SIG-M5 (cell line): ENCODE measurements around the gene STK38.
"Not testable (repeated sequence)": the region's sequence is repeated elsewhere in the genome, so short reads cannot be mapped to it uniquely, and the experiment has no call there.

Experiments used
- DNase-seq: peaks from one replicate; lab custom pipeline; 2025; lab: John Stamatoyannopoulos, UW

Gene STK38

DNA sequence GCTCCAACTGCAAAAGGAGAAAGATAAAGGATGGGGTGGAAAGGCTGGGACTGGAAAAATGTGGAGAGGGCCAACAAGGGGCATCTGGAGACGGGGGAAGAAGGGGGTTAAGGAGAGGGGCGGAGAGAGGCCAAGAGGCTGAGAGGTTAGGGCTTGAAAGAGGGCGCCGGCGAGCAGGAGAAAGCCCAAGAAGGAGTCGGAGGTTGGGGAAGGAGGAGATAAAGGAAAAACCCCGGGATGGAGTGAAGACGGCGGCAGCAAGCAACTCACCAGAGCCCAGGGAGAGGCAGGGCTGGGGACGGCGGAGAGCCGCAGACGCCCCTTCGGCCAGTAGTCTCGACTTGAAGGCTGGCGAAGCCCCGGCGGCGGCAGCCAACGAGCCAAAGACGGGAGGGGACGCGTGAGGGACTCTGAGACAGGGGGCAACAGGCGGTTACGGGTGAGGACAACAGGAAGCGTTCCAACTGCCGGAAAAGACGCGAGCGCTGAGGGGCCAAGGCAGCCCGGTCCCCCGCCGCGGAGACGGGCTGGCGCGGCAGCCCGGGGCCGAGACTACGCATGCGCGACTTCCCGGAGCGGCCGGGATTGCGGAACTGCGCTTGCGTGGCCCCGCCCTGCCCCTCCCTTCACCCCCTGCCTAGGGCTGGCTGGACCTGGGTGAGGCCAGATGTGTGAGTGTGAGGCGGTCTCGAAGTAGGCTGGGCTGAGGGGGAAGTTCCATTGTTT is at the start of gene STK38:
STK38 (minus strand) TSS at position 560 of the 726 bp plus-strand sequence. CDS start 7,277 bp downstream, outside the sequence.
- DNase-seq: peak; percentile 17

DNA sequence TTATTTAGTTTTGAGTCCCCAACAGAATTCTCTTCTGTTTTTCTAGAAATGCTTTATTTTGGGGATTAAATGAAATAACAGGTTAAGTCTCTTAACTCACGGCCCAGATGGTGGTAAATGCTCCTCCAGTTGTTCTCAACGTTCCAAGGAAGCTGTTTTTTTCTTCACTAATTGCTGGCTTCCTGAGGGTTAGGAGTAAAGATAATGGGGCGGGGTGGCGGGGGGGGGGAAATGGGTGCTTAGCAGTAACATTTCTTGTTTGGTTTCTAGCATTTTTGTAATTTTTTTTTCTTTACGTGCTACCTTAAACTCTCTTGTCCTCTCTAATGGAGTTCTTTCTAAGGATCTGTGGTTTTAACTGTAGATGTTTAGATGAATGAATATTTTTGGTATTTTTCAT is 49.1 kb upstream of the STK38 start:
- DNase-seq: no peak

DNA sequence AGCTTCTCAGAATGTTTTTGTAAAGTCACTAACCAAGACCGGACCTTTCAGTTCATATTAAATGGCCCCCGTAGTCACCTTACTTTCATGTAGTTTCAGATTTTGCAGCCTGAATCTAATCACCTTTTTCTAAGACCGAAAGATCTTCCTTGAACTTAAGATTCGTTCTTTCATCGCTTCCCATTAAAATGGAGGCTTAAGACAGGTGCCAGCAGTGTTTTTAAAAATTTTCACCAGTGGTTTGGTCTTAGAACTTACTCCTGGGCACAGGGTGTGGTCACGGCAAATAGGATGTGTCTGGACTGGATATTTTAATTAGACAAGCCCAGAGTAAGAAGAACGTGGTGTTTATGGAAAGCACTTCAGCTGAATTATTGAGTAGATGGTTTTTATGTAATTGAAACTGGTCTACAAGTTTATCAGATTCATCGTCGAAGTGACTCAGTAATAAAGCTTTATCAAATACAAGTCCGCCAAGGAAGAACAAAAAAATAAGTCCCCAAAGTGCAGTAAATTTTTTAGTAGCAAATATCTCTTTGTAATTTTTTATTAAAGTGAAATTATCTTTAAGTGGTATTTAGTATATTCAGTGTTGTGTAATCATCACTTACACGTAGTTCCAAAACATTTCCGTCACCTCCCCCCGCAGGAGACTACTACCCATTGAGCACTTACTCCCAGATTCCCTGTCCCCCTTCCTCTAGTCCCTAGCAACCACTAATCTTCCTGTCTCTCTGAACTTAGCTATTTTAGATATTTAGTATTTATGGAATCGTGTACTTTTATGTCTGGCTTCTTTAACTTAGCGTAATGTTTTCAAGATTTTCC is 47.8 kb upstream of the STK38 start:
- no peak for DNase-seq

GRCh38 chr6:36594029-36594815 is 46.9 kb upstream of the STK38 start, which contains the start of gene SRSF3:
TSS of gene SRSF3 (plus strand) at chr6:36594362. CDS start at chr6:36596763, 2,401 bp downstream.
- peak; percentile 81 for DNase-seq

DNA sequence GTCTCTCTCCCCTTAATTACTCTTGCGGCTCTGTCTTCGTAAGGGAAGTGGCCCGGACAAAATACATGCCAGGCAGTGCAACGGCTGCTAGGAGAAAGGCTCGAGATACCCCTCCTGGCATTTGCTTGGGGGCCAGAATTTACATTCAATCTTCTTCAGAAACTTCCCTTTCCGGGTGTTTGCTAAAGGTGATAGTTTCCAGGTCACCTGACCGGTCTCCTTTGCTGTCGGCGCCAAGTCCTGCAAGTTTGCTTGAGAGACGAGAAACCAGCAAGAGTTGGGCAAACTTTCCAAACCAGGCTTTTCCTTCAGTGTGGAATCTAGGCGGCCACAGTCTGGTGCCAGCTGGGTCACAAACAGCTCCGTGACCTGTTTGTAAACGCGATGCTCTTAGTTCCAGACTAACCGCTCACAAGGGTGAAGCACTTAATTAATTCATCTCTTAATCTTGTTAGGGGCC is 46.3 kb upstream of the STK38 start:
- no peak for DNase-seq

- no peak for DNase-seq
These were observed 45.0 kb upstream of the STK38 start for GRCh38 chr6:36592221-36592655.

- no peak for DNase-seq
These were observed 43.0 kb upstream of the STK38 start for GRCh38 chr6:36590237-36590636.

- not testable (repeated sequence) for DNase-seq
These were observed 41.7 kb upstream of the STK38 start for GRCh38 chr6:36589025-36589400.

DNA sequence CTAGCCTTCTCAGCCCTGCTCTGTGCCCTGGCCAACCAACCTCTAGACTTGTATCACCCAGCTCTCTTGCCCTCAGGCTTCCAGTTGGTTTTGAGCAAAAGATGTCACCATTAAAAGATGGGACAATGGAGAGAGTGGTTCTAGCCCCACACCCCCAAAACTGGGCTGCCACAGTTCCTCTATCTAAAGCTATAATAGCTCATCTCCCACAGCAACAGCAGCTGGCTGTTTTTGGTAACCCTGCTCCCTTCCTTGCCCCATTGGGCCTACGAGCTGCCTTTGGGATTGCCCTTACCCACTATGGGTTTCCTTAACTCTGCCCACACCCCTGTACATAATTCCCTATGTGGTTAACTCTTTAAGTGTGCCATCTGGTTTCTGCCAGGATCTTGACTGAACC is 39.3 kb upstream of the STK38 start:
- DNase-seq: no peak

- no peak for DNase-seq
These were observed 34.4 kb upstream of the STK38 start for GRCh38 chr6:36581716-36582115.

DNA sequence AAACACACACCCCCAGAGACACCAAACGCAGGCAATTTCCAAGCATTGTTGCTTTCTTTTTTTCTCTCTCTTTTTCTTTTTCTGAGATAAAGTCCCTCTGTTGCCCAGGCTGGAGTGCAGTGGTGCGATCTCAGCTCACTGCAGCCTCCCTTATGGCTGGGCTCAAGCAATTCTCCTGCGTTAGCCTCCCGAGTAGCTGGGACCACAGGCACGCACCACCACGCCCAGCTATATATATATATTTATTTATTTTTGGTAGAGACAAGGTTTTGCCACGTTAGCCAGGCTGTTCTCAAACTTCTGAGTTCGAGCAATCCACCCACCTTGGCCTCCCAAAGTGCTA is 32.9 kb upstream of the STK38 start:
- DNase-seq: no peak

DNA sequence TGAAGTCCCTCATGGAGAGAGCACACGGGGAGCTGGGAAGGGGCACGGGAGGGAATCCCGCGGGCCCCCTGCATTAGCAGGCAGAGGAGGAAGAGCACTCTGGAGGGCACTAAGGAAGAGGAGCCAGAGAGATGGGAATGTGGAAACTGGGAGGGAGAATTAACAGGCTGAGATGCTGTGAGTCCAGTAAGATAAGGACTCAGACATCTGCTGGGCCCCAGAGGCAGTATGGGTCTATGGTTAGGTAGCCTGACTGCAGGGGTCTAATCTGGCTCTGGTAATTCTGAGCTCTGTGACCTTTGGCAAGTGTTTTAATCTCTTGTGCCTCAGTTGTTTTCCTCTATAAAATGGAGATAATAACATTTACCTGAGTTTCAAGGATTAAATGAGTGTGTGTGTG is 31.2 kb upstream of the STK38 start:
- DNase-seq: no peak

DNA sequence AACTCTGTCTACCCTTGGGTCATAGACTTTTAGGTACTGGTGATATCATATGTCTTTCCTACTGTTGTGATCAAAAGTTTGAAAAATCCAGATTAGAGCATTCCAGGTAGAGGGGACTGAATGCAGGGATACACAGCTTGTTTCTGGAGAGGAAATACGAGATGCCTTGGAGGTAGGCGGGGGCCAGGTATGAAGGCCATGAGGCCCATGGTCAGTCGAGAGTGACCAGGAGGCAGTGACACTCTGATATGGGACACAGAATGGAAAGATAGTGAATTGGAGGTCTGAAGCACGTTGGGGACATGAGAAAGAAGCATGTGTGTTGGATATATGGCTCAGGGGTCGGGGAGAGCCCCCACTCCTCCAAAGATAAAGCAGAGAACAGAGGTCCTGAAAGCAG is 30.8 kb upstream of the STK38 start:
- DNase-seq: no peak

DNA sequence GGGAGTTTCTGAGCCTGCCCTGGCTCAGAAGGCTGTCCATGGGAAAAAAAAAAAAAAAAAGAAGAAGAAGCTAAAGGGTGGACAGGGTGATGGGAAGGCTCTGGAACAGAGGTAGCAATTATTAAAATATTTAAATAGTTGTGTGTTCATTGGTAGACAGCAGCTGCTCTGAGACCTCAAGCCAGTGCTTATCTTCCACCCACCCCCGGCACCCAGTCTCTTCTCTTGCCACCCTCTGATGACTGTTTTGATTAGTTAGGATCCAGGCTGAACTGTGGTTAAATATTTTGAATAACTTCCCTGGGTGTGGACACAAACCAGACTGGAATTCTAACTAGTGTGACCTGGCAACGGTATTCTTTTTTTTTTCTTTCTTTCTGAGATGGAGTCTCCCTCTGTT is 30.0 kb upstream of the STK38 start:
- no peak for DNase-seq

GRCh38 chr6:36576578-36576977 is 29.3 kb upstream of the STK38 start:
- no peak for DNase-seq

DNA sequence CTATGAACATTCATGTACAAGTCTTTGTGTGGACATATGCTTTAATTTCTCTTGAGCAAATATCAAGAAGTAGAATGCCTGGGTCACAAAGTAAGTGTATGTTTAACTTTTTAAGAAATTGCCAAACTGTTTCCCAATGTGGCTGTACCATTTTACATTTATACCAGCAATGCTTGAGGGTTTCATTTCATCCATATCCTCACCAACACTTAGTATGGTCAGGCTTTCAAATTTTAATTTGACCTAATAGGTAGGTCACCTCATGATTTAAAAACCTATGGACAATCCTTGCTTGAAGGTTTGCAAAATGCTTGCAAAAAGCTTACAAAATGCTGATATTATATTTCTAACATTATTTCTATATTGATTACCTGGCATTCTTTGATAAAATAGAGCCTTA is 27.4 kb upstream of the STK38 start:
- DNase-seq: no peak

GRCh38 chr6:36572353-36573311 is 25.4 kb upstream of the STK38 start:
- DNase-seq: not testable (repeated sequence)

DNA sequence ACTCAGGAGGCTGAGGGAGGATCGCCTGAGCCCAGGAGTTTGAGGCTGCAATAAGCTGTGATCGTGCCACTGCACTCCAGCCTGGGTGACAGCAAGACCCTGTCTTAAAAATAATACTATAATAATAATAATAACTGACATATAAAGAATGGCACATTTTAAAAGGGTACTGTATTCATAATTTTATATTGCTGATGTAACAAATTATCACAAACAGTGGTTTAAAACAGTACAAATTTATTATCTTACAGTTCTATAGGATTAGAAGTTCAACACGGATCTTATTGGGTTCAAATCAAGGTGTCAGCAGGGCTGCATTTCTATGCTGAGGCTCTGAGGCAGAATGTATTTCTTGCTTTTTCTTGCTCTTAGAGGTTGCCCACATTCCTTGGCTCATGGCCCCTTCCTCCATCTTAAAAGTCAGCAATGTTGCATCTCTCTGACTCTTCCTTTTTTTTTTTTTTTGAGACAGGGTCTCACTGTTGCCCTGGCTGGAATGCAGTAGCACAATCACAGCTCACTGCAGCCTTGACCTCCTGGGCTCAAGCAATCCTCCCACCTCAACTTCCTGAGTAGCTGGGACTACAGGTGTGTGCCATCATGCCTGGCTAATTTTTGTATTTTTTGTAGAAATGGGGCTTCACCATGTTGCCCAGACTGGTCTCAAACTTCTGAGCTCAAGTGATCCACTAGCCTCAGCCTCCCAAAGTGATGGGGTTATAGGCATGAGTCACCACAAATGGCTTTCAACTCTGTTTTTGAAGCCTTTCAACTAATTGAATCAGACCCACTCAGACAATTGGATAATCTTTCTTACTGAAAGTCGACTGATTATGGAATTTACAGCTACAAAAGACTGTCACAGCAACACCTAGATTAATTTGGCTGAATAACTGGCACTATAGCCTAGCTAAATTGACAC is 24.1 kb upstream of the STK38 start:
- DNase-seq: no peak

- no peak for DNase-seq
These were observed 23.0 kb upstream of the STK38 start for GRCh38 chr6:36570264-36570663.

GRCh38 chr6:36566418-36566905 is 19.2 kb upstream of the STK38 start:
- DNase-seq: no peak
